ENCODE measurements around the gene KRTCAP3. TPM values are rescaled to one million over a fixed set of nuclear protein-coding genes. Genes with fewer than 3 reads are reported as not detected.

The KRTCAP3 gene
- total RNA-seq, 2 donors from 2014 or later: 13.4 to 14.6 TPM

DNA sequence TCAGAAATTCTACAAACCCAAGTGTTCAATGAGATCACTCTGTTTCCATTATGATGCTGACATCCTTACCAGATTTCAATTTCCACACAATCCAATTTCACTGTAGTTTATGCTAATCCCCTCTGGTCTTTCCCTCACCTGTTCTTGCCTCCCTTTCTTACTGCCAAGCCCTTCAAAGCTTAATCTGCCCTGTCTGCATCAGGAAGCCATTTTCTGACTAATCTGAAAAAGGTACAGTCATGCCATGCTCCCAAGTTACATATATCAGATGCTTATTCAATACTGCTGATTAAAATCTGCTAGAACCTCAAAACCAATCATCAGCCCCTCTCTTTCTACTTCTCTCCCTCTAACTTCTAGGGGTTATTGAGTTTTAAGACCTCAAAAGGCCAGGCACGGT lies 8.9 kb downstream of the KRTCAP3 start:
- ATAC-seq (replicated peaks in 1 of 2) (peak; percentile 83 to 93), DNase-seq (no peak)
- Mint-ChIP-seq H3K4me1 (ENCODE audit: low read depth) (peaks cover 9% of the 10 kb centered on the region), H3K36me3 (ENCODE audit: insufficient read depth in 2 of 2) (no peaks in the 10 kb centered on the region), H3K4me3 (no peak overlapping the region), H3K9me3 (no peaks in the 10 kb centered on the region), H3K27ac (no peak overlapping the region), H3K27me3 (ENCODE audit: low read depth) (no peaks in the 10 kb centered on the region)

GRCh38 chr2:27453968-27454367 lies 11.8 kb downstream of the KRTCAP3 start:
- ATAC-seq (replicated peaks in 1 of 2) (no peak), DNase-seq (no peak)
- H3K27ac Mint-ChIP-seq: peak overlapping the region; percentile 11
- H3K4me1 Mint-ChIP-seq (ENCODE audit: low read depth): peaks cover 8% of the 10 kb centered on the region
- no peak overlapping the region for H3K4me3 Mint-ChIP-seq
- no peaks in the 10 kb centered on the region for H3K36me3 Mint-ChIP-seq (ENCODE audit: insufficient read depth in 2 of 2)
- H3K27me3 Mint-ChIP-seq (ENCODE audit: low read depth): no peaks in the 10 kb centered on the region
- H3K9me3 Mint-ChIP-seq: no peaks in the 10 kb centered on the region

DNA sequence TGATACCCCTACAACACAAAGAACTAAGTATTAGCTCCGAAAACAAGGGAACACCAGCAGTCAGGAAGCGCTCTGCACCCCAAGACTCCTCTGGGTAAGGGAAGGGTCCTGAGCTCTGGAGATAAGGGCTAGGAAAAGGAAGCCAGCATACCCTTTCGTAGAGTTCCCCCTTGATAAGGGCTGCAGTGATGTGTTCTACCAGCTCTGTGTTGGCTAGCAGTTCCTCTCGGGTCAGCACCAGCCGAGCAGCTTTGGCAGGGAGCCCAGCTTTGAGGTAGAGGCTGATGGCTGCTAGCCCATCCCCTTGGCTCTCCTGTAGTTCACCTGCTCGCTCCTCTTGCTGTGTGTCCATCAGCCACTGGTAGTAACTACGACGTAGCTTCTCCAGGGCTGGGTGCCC lies 18.9 kb downstream of the KRTCAP3 start:
- no peaks in the 10 kb centered on the region for H3K36me3 Mint-ChIP-seq (ENCODE audit: insufficient read depth in 2 of 2)
- no peaks in the 10 kb centered on the region for H3K9me3 Mint-ChIP-seq
- DNase-seq (no peak), ATAC-seq (replicated peaks in 1 of 2) (no peak)
- no peak overlapping the region for H3K4me3 Mint-ChIP-seq
- no peaks in the 10 kb centered on the region for H3K4me1 Mint-ChIP-seq (ENCODE audit: low read depth)
- H3K27ac Mint-ChIP-seq: no peak overlapping the region
- H3K27me3 Mint-ChIP-seq (ENCODE audit: low read depth): no peaks in the 10 kb centered on the region

- no peaks in the 10 kb centered on the region for H3K36me3 Mint-ChIP-seq (ENCODE audit: insufficient read depth in 2 of 2)
- no peak overlapping the region for H3K4me3 Mint-ChIP-seq
- no peak for ATAC-seq (replicated peaks in 1 of 2)
- H3K4me1 Mint-ChIP-seq (ENCODE audit: low read depth): no peaks in the 10 kb centered on the region
- H3K9me3 Mint-ChIP-seq: no peaks in the 10 kb centered on the region
- no peak for DNase-seq
- H3K27me3 Mint-ChIP-seq (ENCODE audit: low read depth): no peaks in the 10 kb centered on the region
- H3K27ac Mint-ChIP-seq: no peak overlapping the region
These were observed 22.3 kb downstream of the KRTCAP3 start for GRCh38 chr2:27464443-27464842.

DNA sequence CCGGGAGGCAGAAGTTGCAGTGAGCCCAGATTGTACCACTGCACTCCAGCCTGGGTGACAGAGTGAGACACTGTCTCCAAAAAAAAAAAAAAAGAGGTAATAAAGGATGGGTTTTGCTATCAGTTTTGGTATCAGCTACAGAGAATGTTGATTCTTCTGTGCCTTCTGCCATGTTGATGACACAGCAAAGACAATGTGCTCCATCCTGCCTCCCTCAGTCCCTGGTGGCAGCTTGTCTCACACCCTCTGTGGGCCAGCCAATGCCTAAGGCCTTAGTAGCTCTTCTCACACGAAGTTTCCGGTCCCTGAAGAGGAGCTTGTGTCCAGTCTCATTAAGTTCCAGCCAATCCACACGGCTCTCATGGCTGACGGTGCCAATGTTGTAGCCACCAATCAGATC lies 29.8 kb downstream of the KRTCAP3 start:
- Mint-ChIP-seq H3K27ac (no peak overlapping the region), H3K4me3 (no peak overlapping the region)

DNA sequence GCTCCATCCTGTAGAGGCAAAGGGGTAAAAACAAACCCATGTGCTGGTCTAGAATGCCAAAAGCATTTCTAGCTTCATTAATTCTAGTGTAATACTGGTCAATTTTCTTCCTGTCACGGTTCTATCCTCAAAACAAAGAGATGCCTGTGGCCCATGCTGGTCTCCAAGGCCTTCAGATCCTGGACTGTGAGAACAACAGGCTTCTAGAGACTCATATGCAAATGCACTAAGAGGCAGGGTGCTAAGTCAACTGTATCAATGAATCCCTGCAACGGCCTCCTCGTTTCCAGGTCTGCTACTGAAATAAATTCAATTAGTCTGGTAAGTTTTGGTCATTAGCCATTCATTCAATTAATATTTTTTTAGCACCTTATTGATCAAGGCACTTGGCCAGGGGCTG lies 43.3 kb downstream of the KRTCAP3 start:
- Mint-ChIP-seq H3K4me3 (no peak overlapping the region), H3K4me1 (ENCODE audit: low read depth) (peaks cover 21% of the 10 kb centered on the region), H3K27me3 (ENCODE audit: low read depth) (no peaks in the 10 kb centered on the region)

More for the DNA sequence above, 29.8 kb downstream of the KRTCAP3 start:
- H3K36me3 Mint-ChIP-seq (ENCODE audit: insufficient read depth in 2 of 2): no peaks in the 10 kb centered on the region
- no peak for DNase-seq
- H3K4me1 Mint-ChIP-seq (ENCODE audit: low read depth): no peaks in the 10 kb centered on the region
- no peaks in the 10 kb centered on the region for H3K27me3 Mint-ChIP-seq (ENCODE audit: low read depth)
- H3K9me3 Mint-ChIP-seq: no peaks in the 10 kb centered on the region
- ATAC-seq (replicated peaks in 1 of 2): no peak

GRCh38 chr2:27489118-27489497 lies 46.9 kb downstream of the KRTCAP3 start:
- no peak for ATAC-seq (replicated peaks in 1 of 2)
- no peaks in the 10 kb centered on the region for H3K36me3 Mint-ChIP-seq (ENCODE audit: insufficient read depth in 2 of 2)
- H3K4me3 Mint-ChIP-seq: peak overlapping the region; percentile 89 to 94
- H3K4me1 Mint-ChIP-seq (ENCODE audit: low read depth): peaks cover 31% of the 10 kb centered on the region
- no peak for DNase-seq
- no peaks in the 10 kb centered on the region for H3K9me3 Mint-ChIP-seq
- peak overlapping the region; percentile 81 for H3K27ac Mint-ChIP-seq
- peaks cover 10% of the 10 kb centered on the region for H3K27me3 Mint-ChIP-seq (ENCODE audit: low read depth)

More for the DNA sequence above, 43.3 kb downstream of the KRTCAP3 start:
- H3K27ac Mint-ChIP-seq: no peak overlapping the region
- no peaks in the 10 kb centered on the region for H3K9me3 Mint-ChIP-seq
- no peak for DNase-seq
- no peaks in the 10 kb centered on the region for H3K36me3 Mint-ChIP-seq (ENCODE audit: insufficient read depth in 2 of 2)
- ATAC-seq (replicated peaks in 1 of 2): no peak

GRCh38 chr2:27489498-27490397 lies 47.6 kb downstream of the KRTCAP3 start, which contains the start of gene IFT172:
TSS of gene IFT172 (minus strand) at chr2:27489743. CDS start at chr2:27489653, 90 bp downstream.
- Mint-ChIP-seq H3K36me3 (ENCODE audit: insufficient read depth in 2 of 2) (no peaks in the 10 kb centered on the region), H3K27ac (peak within 1 kb of the TSS; percentile 81), H3K4me1 (ENCODE audit: low read depth) (peaks cover 31% of the 10 kb centered on the region), H3K4me3 (peak within 1 kb of the TSS; percentile 89 to 94), H3K27me3 (ENCODE audit: low read depth) (peaks cover 14% of the 10 kb centered on the region), H3K9me3 (no peaks in the 10 kb centered on the region)
- ATAC-seq (replicated peaks in 1 of 2) (peak; percentile 93 to 94), DNase-seq (peak; percentile 99 to 100)

DNA sequence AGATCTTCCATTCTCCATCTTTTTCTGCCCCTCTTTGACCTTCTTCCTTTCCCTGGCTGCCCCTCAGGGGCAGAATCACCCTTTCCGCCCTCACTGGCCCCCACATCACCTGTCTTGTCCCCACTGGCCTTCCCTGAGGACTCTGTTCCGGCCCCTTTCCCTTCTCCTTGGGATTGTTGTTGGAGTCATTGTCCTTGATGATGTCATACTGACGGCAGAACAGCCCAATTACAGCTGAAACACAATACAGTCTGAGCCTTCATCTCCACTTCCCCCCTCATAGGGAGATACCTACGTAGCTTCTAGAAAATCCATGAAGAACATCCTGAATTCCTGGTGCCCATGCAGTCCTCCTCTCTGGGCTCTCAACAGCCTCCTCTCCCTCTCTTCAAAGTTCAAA lies 50.4 kb downstream of the KRTCAP3 start:
- Mint-ChIP-seq H3K4me1 (ENCODE audit: low read depth) (peaks cover 39% of the 10 kb centered on the region), H3K36me3 (ENCODE audit: insufficient read depth in 2 of 2) (peaks cover 1% of the 10 kb centered on the region in 2 donors), H3K27me3 (ENCODE audit: low read depth) (peaks cover 39% of the 10 kb centered on the region), H3K27ac (no peak overlapping the region), H3K4me3 (no peak overlapping the region), H3K9me3 (no peaks in the 10 kb centered on the region)
- DNase-seq (no peak), ATAC-seq (replicated peaks in 1 of 2) (no peak)

DNA sequence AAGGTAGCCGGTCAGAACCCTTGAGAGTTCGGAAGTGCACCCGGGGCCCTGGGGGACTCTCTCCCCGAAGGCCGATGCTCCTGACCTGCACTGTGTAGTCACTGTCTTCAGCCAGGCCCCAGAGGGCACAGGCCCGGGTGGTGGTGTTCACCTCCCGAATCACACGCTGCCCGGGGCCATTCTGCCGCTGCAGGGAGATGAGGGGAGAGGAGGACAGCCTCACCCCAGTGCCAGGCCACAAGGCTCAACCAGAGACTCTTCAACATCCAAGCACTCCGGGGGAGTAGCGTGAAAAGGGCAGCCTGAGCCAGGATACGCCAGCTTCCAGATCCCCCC lies 51.7 kb downstream of the KRTCAP3 start:
- peaks cover 42% of the 10 kb centered on the region for H3K27me3 Mint-ChIP-seq (ENCODE audit: low read depth)
- H3K4me1 Mint-ChIP-seq (ENCODE audit: low read depth): peaks cover 34% of the 10 kb centered on the region
- no peak overlapping the region for H3K27ac Mint-ChIP-seq
- no peaks in the 10 kb centered on the region for H3K9me3 Mint-ChIP-seq
- DNase-seq (no peak), ATAC-seq (replicated peaks in 1 of 2) (no peak)
- peak overlapping the region; percentile 62 to 70 for H3K4me3 Mint-ChIP-seq
- peaks cover 1% of the 10 kb centered on the region in 2 donors for H3K36me3 Mint-ChIP-seq (ENCODE audit: insufficient read depth in 2 of 2)

Other genes starting within 250 kb of the KRTCAP3 start
- gene ATRAID, start 230.3 kb upstream of the KRTCAP3 start, total RNA-seq: 10 to 100 TPM; 80.5 to 87.3 TPM
- 10 to 100 TPM; 38.8 to 39.2 TPM for gene SLC5A6, start 230.1 kb upstream of the KRTCAP3 start, total RNA-seq
- gene CAD, start 225.0 kb upstream of the KRTCAP3 start, total RNA-seq: 10 to 100 TPM; 53.6 to 64.5 TPM
- gene SLC30A3, start 179.3 kb upstream of the KRTCAP3 start, total RNA-seq: 1 to 10 TPM; 1.5 to 2.3 TPM
- under 1 TPM in 1 of 2 donors, not detected in 1; 0.31 TPM for gene DNAJC5G, start 166.9 kb upstream of the KRTCAP3 start, total RNA-seq
- gene TRIM54, start 160.0 kb upstream of the KRTCAP3 start, total RNA-seq: under 1 TPM in 1 of 2 donors, not detected in 1; 0.36 TPM
- gene UCN, start 133.9 kb upstream of the KRTCAP3 start, total RNA-seq: 1 to 10 TPM; 4.9 to 7.6 TPM
- 10 to 100 TPM; 73.2 to 93.0 TPM for gene MPV17, start 119.3 kb upstream of the KRTCAP3 start, total RNA-seq
- gene GTF3C2, start 85.6 kb upstream of the KRTCAP3 start, total RNA-seq: 10 to 100 TPM; 56.6 to 58.7 TPM
- 10 to 100 TPM; 30.0 to 42.7 TPM for gene EIF2B4, start 72.0 kb upstream of the KRTCAP3 start, total RNA-seq
- gene SNX17, start 71.8 kb upstream of the KRTCAP3 start, total RNA-seq: 10 to 100 TPM; 66.1 to 70.7 TPM
- gene ZNF513, start 61.6 kb upstream of the KRTCAP3 start, total RNA-seq: 10 to 100 TPM; 15.7 to 15.9 TPM
- 100 to 1,000 TPM; 122 to 132 TPM for gene PPM1G, start 32.8 kb upstream of the KRTCAP3 start, total RNA-seq
- 10 to 100 TPM; 79.7 to 96.3 TPM for gene NRBP1, start 13.8 kb upstream of the KRTCAP3 start, total RNA-seq
- 10 to 100 TPM; 11.7 to 13.0 TPM for gene IFT172, start 47.4 kb downstream of the KRTCAP3 start, total RNA-seq
- gene FNDC4, start 52.8 kb downstream of the KRTCAP3 start, total RNA-seq: under 1 TPM; 0.19 to 0.24 TPM
- gene GCKR, start 54.5 kb downstream of the KRTCAP3 start, total RNA-seq: not detected
- 10 to 100 TPM; 23.2 to 26.8 TPM for gene ZNF512, start 140.7 kb downstream of the KRTCAP3 start, total RNA-seq
- under 1 TPM in 1 of 2 donors, not detected in 1; 0.28 TPM for gene CCDC121, start 186.6 kb downstream of the KRTCAP3 start, total RNA-seq
- gene GPN1, start 186.7 kb downstream of the KRTCAP3 start, total RNA-seq: 10 to 100 TPM; 43.6 to 45.9 TPM
- gene SUPT7L, start 221.2 kb downstream of the KRTCAP3 start, total RNA-seq: 10 to 100 TPM; 45.0 to 48.9 TPM
- gene SLC4A1AP, start 221.5 kb downstream of the KRTCAP3 start, total RNA-seq: 10 to 100 TPM; 32.3 to 33.8 TPM